GM21447 (cell line): ENCODE results near the gene BRF1.

ENCODE experiments used
- ATAC-seq: cut with Tn5 transposase; IDR thresholded peaks from one replicate; pipeline ENCODE4 v1.9.1; 2021; ENCODE audit not compliant: unreplicated experiment

BRF1 gene

GRCh38 chr14:105197211-105197641 lies 103.6 kb downstream of the BRF1 start:
- no peak for ATAC-seq

GRCh38 chr14:105196265-105196960 lies 104.4 kb downstream of the BRF1 start:
- ATAC-seq = no peak

GRCh38 chr14:105195522-105196264 lies 105.1 kb downstream of the BRF1 start:
- no peak for ATAC-seq

- no peak for ATAC-seq
These were observed 105.8 kb downstream of the BRF1 start for GRCh38 chr14:105195051-105195450.

- ATAC-seq = no peak
These were observed 106.7 kb downstream of the BRF1 start for GRCh38 chr14:105193916-105194782.

GRCh38 chr14:105192866-105193731 lies 107.7 kb downstream of the BRF1 start:
- ATAC-seq = no peak

GRCh38 chr14:105187935-105188524 lies 112.8 kb downstream of the BRF1 start:
- no peak for ATAC-seq

GRCh38 chr14:105187116-105187515 lies 113.7 kb downstream of the BRF1 start:
- no peak for ATAC-seq

GRCh38 chr14:105185973-105186372 lies 114.8 kb downstream of the BRF1 start:
- no peak for ATAC-seq

GRCh38 chr14:105185001-105185400 lies 115.8 kb downstream of the BRF1 start:
- no peak for ATAC-seq

GRCh38 chr14:105184461-105184860 lies 116.3 kb downstream of the BRF1 start:
- ATAC-seq = no peak

- ATAC-seq = no peak
These were observed 118.3 kb downstream of the BRF1 start for GRCh38 chr14:105182296-105183020.

- ATAC-seq = no peak
These were observed 119.1 kb downstream of the BRF1 start for GRCh38 chr14:105181549-105182295.

GRCh38 chr14:105180592-105181548 lies 119.9 kb downstream of the BRF1 start, which contains the start of gene NUDT14:
NUDT14 (minus strand) TSS chr14:105181312; CDS start chr14:105181209, 103 bp downstream.
- no peak for ATAC-seq

GRCh38 chr14:105179191-105179590 lies 121.6 kb downstream of the BRF1 start:
- no peak for ATAC-seq

GRCh38 chr14:105178868-105179140 lies 122.0 kb downstream of the BRF1 start:
- no peak for ATAC-seq

- ATAC-seq = no peak
These were observed 122.5 kb downstream of the BRF1 start for GRCh38 chr14:105178069-105178867.
